Measurements from ENCODE around the gene SLC30A5. TPM values are rescaled to one million over a fixed set of nuclear protein-coding genes. Genes with fewer than 3 reads are reported as not detected.
"Not testable (repeated sequence)": the region's sequence is repeated elsewhere in the genome, so short reads cannot be mapped to it uniquely, and the experiment has no call there.

The SLC30A5 gene
- 30.2 TPM for total RNA-seq
- long read RNA-seq, full-length matches to known transcripts, result 37 of 45 reads
- long read RNA-seq, partial matches to known transcripts, result 2 of 45 reads
- long read RNA-seq, other reads (novel, unspliced or antisense), result 6 of 45 reads

GRCh38 chr5:69093771-69094482 lies at the start of gene SLC30A5:
Gene SLC30A5, plus strand, starts transcription at chr5:69094014. Its CDS starts 242 bp downstream, at chr5:69094256.
- peak; percentile 100 for ATAC-seq
- intact Hi-C loops (cut with DNase I), result loop anchor here (5.0 kb wide), 1 partner anchor 238 kb away; the partner anchor contains the start of gene CCDC125
- DNase-seq (ENCODE audit: missing footprints), result peak; percentile 99

- intact Hi-C loops (cut with DNase I); ATAC-seq; DNase-seq (ENCODE audit: missing footprints): not testable (repeated sequence)
These were observed 48.6 kb upstream of the SLC30A5 start for GRCh38 chr5:69045213-69045612.

GRCh38 chr5:69046375-69046957 lies 47.3 kb upstream of the SLC30A5 start:
- intact Hi-C loops (cut with DNase I), result no loop called here
- DNase-seq (ENCODE audit: missing footprints), result no peak
- ATAC-seq, result no peak

GRCh38 chr5:69048230-69048629 lies 45.6 kb upstream of the SLC30A5 start:
- DNase-seq (ENCODE audit: missing footprints) (no peak), ATAC-seq (no peak)
- intact Hi-C loops (cut with DNase I), result no loop called here

- intact Hi-C loops (cut with DNase I), result no loop called here
- DNase-seq (ENCODE audit: missing footprints) (no peak), ATAC-seq (no peak)
These were observed 44.7 kb upstream of the SLC30A5 start for GRCh38 chr5:69049151-69049550.

- ATAC-seq (no peak), DNase-seq (ENCODE audit: missing footprints) (no peak)
- intact Hi-C loops (cut with DNase I), result no loop called here
These were observed 44.0 kb upstream of the SLC30A5 start for GRCh38 chr5:69049796-69050195.

- intact Hi-C loops (cut with DNase I), result no loop called here
- DNase-seq (ENCODE audit: missing footprints) (no peak), ATAC-seq (no peak)
These were observed 43.6 kb upstream of the SLC30A5 start for GRCh38 chr5:69050214-69050613.

- no peak for DNase-seq (ENCODE audit: missing footprints)
- intact Hi-C loops (cut with DNase I), result no loop called here
- ATAC-seq, result no peak
These were observed 41.6 kb upstream of the SLC30A5 start for GRCh38 chr5:69052181-69052580.

- no peak for ATAC-seq
- intact Hi-C loops (cut with DNase I), result no loop called here
- no peak for DNase-seq (ENCODE audit: missing footprints)
These were observed 18.9 kb upstream of the SLC30A5 start for GRCh38 chr5:69074664-69075521.

GRCh38 chr5:69075522-69076179 lies 18.2 kb upstream of the SLC30A5 start:
- intact Hi-C loops (cut with DNase I), result no loop called here
- DNase-seq (ENCODE audit: missing footprints), result no peak
- no peak for ATAC-seq

- no peak for ATAC-seq
- DNase-seq (ENCODE audit: missing footprints), result no peak
- intact Hi-C loops (cut with DNase I), result no loop called here
These were observed 14.8 kb upstream of the SLC30A5 start for GRCh38 chr5:69078921-69079540.

GRCh38 chr5:69079556-69079955 lies 14.3 kb upstream of the SLC30A5 start:
- no peak for ATAC-seq
- no peak for DNase-seq (ENCODE audit: missing footprints)
- intact Hi-C loops (cut with DNase I), result no loop called here

GRCh38 chr5:69083412-69083811 lies 10.4 kb upstream of the SLC30A5 start:
- intact Hi-C loops (cut with DNase I), result no loop called here
- DNase-seq (ENCODE audit: missing footprints), result no peak
- ATAC-seq, result no peak

- intact Hi-C loops (cut with DNase I), result no loop called here
- ATAC-seq, result no peak
- DNase-seq (ENCODE audit: missing footprints), result no peak
These were observed 9.6 kb upstream of the SLC30A5 start for GRCh38 chr5:69084195-69084594.

GRCh38 chr5:69084903-69085302 lies 8.9 kb upstream of the SLC30A5 start:
- intact Hi-C loops (cut with DNase I), result no loop called here
- ATAC-seq, result no peak

GRCh38 chr5:69086206-69086605 lies 7.6 kb upstream of the SLC30A5 start:
- intact Hi-C loops (cut with DNase I), result no loop called here
- DNase-seq (ENCODE audit: missing footprints), result no peak
- ATAC-seq, result peak; percentile 59

More at GRCh38 chr5:69084903-69085302, 8.9 kb upstream of the SLC30A5 start:
- DNase-seq (ENCODE audit: missing footprints), result no peak

GRCh38 chr5:69088006-69088405 lies 5.8 kb upstream of the SLC30A5 start:
- DNase-seq (ENCODE audit: missing footprints); intact Hi-C loops (cut with DNase I); ATAC-seq: not testable (repeated sequence)

GRCh38 chr5:69090158-69090557 lies 3.7 kb upstream of the SLC30A5 start:
- intact Hi-C loops (cut with DNase I), result loop anchor here (5.0 kb wide), 1 partner anchor 242 kb away; the partner anchor contains the start of gene CCDC125
- no peak for DNase-seq (ENCODE audit: missing footprints)

More at GRCh38 chr5:69090158-69090557, 3.7 kb upstream of the SLC30A5 start:
- ATAC-seq, result no peak
